ENCODE data around the gene CIAO2B. TPM values are rescaled to one million over a fixed set of nuclear protein-coding genes. Genes with fewer than 3 reads are reported as not detected.

CIAO2B gene
- total RNA-seq, 1 donor from 2014 or later = 55.5 TPM

DNA sequence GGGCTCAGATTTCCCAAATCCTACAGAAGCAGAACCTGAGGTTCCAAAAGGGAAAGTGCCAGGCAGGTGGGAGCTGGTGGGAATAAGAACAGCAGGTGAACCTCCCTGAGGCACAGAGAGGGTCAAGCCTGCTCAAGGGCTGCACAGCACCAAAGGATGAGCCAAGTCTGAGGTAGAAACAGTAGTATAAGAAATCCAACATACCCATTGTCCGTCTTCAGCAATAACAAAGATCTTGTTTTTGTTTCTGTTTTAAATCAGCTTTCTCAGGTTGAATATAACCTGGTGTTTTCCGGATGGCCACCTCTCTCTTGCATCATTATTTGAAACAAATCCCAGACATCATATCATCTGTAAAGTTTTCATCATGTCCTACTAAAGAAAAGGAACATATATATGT lies 16.2 kb upstream of the CIAO2B start:
- peaks cover 12% of the 10 kb centered on the region for H3K27me3 Mint-ChIP-seq (ENCODE audit: insufficient read depth, low read depth)
- H3K27ac Mint-ChIP-seq = no peak overlapping the region
- Histone ChIP-seq H2AFZ (replicated peaks) (no peak overlapping the region), H3K4me1 (no peaks in the 10 kb centered on the region), H3K27ac (no peak overlapping the region), H3K79me2 (ENCODE audit: low read depth) (no peaks in the 10 kb centered on the region), H3K27me3 (peaks cover 56% of the 10 kb centered on the region), H3K36me3 (no peaks in the 10 kb centered on the region), H4K20me1 (ENCODE audit: low read depth) (peaks cover 5% of the 10 kb centered on the region), H3F3A (ENCODE audit: low read depth) (peaks cover 5% of the 10 kb centered on the region), H3K9me3 (ENCODE audit: low read depth) (no peaks in the 10 kb centered on the region), H3K9ac (no peak overlapping the region), H3K4me2 (no peak overlapping the region), H3K4me3 (no peak overlapping the region)
- H3K4me3 Mint-ChIP-seq = no peak overlapping the region
- H3K4me1 Mint-ChIP-seq = peaks cover 13% of the 10 kb centered on the region
- TF ChIP-seq EZH2phosphoT487 (IDR thresholded peaks at IDR 0.05) = no peak
- TF ChIP-seq, protein P1, sequence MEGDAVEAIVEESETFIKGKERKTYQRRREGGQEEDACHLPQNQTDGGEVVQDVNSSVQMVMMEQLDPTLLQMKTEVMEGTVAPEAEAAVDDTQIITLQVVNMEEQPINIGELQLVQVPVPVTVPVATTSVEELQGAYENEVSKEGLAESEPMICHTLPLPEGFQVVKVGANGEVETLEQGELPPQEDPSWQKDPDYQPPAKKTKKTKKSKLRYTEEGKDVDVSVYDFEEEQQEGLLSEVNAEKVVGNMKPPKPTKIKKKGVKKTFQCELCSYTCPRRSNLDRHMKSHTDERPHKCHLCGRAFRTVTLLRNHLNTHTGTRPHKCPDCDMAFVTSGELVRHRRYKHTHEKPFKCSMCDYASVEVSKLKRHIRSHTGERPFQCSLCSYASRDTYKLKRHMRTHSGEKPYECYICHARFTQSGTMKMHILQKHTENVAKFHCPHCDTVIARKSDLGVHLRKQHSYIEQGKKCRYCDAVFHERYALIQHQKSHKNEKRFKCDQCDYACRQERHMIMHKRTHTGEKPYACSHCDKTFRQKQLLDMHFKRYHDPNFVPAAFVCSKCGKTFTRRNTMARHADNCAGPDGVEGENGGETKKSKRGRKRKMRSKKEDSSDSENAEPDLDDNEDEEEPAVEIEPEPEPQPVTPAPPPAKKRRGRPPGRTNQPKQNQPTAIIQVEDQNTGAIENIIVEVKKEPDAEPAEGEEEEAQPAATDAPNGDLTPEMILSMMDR (IDR thresholded peaks at IDR 0.05) = no peak
- no peak for TF ChIP-seq EZH2 (IDR thresholded peaks at IDR 0.05)
- H3K9me3 Mint-ChIP-seq = no peaks in the 10 kb centered on the region
- no peaks in the 10 kb centered on the region for H3K36me3 Mint-ChIP-seq
- no peak for DNase-seq (ENCODE audit: low spot score)

DNA sequence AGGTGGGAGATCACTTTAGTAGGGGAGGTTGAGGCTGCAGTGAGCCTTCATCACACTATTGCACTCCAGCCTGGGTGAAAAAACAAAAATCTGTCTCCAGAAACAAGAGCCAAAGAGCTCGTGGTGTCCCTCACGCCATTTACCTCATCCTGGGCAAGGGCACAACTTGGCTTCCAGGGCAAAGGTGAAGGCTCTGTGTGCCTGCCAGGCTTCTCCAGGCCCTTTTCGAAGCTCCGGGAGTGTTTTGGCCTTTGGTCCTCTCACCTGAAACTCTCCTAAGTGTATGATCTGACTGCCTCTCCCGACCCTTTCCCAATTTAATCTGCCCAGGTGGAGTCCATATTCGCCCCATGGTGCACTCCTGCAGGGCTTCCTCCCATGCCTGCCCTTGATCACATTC lies 15.3 kb upstream of the CIAO2B start:
- Mint-ChIP-seq H3K4me1 (peaks cover 13% of the 10 kb centered on the region), H3K4me3 (no peak overlapping the region), H3K27ac (no peak overlapping the region), H3K27me3 (ENCODE audit: insufficient read depth, low read depth) (peaks cover 11% of the 10 kb centered on the region), H3K36me3 (no peaks in the 10 kb centered on the region), H3K9me3 (no peaks in the 10 kb centered on the region)
- Histone ChIP-seq H2AFZ (replicated peaks) (no peak overlapping the region), H3K27me3 (peaks cover 56% of the 10 kb centered on the region), H3F3A (ENCODE audit: low read depth) (peaks cover 5% of the 10 kb centered on the region), H3K4me1 (no peaks in the 10 kb centered on the region), H3K4me3 (no peak overlapping the region), H3K9ac (no peak overlapping the region), H4K20me1 (ENCODE audit: low read depth) (peaks cover 5% of the 10 kb centered on the region), H3K36me3 (no peaks in the 10 kb centered on the region), H3K79me2 (ENCODE audit: low read depth) (no peaks in the 10 kb centered on the region), H3K4me2 (no peak overlapping the region), H3K27ac (no peak overlapping the region), H3K9me3 (ENCODE audit: low read depth) (no peaks in the 10 kb centered on the region)
- DNase-seq (ENCODE audit: low spot score) = no peak
- no peak for TF ChIP-seq EZH2phosphoT487 (IDR thresholded peaks at IDR 0.05)
- TF ChIP-seq EZH2 (IDR thresholded peaks at IDR 0.05) = no peak
- TF ChIP-seq, protein P1 (IDR thresholded peaks at IDR 0.05) = no peak

DNA sequence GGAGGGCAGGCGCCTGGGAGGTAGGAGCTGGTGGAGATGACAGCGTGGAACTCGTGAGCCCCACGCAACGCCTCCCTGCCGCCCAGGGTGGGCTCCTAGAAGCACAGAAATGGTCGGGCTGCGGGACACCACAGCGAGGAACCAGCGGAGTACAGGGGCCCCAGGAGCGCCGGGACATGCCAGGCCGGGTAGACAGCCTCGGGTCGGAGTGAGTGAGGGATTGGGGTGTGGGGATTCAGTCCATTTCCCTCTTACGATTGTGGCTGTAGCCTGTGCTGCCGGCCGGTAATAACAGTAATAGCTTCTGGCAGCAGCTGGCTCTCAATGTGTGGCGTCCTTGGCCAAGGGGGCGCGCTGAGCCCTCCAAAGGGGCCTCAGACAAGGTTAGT lies 14.6 kb upstream of the CIAO2B start:
- no peak overlapping the region for H3K9ac ChIP-seq

More for the DNA sequence above, 14.6 kb upstream of the CIAO2B start:
- Histone ChIP-seq H4K20me1 (ENCODE audit: low read depth) (peaks cover 5% of the 10 kb centered on the region), H3K4me3 (no peak overlapping the region), H3K9me3 (ENCODE audit: low read depth) (no peaks in the 10 kb centered on the region), H3K27me3 (peaks cover 56% of the 10 kb centered on the region), H3F3A (ENCODE audit: low read depth) (peaks cover 5% of the 10 kb centered on the region), H3K36me3 (no peaks in the 10 kb centered on the region), H3K4me2 (no peak overlapping the region), H3K4me1 (no peaks in the 10 kb centered on the region), H3K27ac (no peak overlapping the region), H3K79me2 (ENCODE audit: low read depth) (no peaks in the 10 kb centered on the region), H2AFZ (replicated peaks) (no peak overlapping the region)
- Mint-ChIP-seq H3K4me1 (peaks cover 13% of the 10 kb centered on the region), H3K9me3 (no peaks in the 10 kb centered on the region), H3K27ac (no peak overlapping the region), H3K27me3 (ENCODE audit: insufficient read depth, low read depth) (peaks cover 12% of the 10 kb centered on the region), H3K4me3 (no peak overlapping the region), H3K36me3 (peaks cover 1% of the 10 kb centered on the region)
- DNase-seq (ENCODE audit: low spot score) = no peak
- TF ChIP-seq EZH2 (IDR thresholded peaks at IDR 0.05) = peak; percentile 63
- peak; percentile 56 for TF ChIP-seq EZH2phosphoT487 (IDR thresholded peaks at IDR 0.05)
- TF ChIP-seq, protein P1 (IDR thresholded peaks at IDR 0.05) = no peak
